SK-N-SH treated with all-trans-retinoic acid at 6 μM for 48 hours (cell line): ENCODE measurements around the gene SULT1A2.
"Not testable (repeated sequence)": the region's sequence is repeated elsewhere in the genome, so short reads cannot be mapped to it uniquely, and the experiment has no call there.

ENCODE experiments used
- CSDC2 ChIP-seq: fragments of 250-450 bp; sonication (Bioruptor Pico); IDR thresholded peaks from 2 replicates; pipeline ENCODE4 v1.5.0; 2020; ENCODE audit warnings: mild to moderate bottlenecking, moderate library complexity
- ISL1 ChIP-seq: fragments of 250-450 bp; sonication (Bioruptor Pico); IDR thresholded peaks from 2 replicates; pipeline ENCODE4 v2.1.2; 2022; ENCODE audit warnings: mild to moderate bottlenecking, moderate library complexity
- ZC3H10 ChIP-seq: fragments of 250-450 bp; sonication (Bioruptor Pico); IDR thresholded peaks from 2 replicates; pipeline ENCODE4 v1.5.1; 2021; ENCODE audit warnings: mild to moderate bottlenecking, moderate library complexity
- ZFP30 ChIP-seq: fragments of 450-650 bp; formaldehyde crosslinking; IDR thresholded peaks from 2 replicates; pipeline ENCODE4 v1.5.0; 2022; ENCODE audit warnings: mild to moderate bottlenecking, moderate library complexity
- TF ChIP-seq, protein P1 (sequence below): fragments of 250-450 bp; sonication (Bioruptor Pico); IDR thresholded peaks from 2 replicates; pipeline ENCODE4 v1.8.0; 2020; ENCODE audit warnings: mild to moderate bottlenecking, moderate library complexity, borderline replicate concordance

DNA sequence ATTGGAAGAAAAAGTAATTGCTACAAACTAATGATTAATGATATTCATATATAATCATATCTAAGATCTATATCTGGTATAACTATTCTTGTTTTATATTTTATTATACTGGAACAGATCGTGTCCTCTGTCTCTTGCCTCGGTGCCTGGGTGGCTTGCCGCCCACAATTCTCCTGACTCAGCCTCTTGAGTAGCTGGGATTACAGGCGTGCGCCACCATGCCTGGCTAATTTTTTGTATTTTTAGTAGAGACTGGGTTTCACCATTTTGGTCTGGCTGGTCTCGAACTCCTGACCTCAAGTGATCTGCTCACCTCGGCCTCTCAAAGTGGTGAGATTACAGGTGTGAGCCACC is 19.4 kb upstream of the SULT1A2 start:
- TF ChIP-seq ZFP30 (CRISPR knock-in tag); CSDC2; ZC3H10 (CRISPR knock-in tag); ISL1 (CRISPR knock-in tag): not testable (repeated sequence)
- TF ChIP-seq, protein P1, sequence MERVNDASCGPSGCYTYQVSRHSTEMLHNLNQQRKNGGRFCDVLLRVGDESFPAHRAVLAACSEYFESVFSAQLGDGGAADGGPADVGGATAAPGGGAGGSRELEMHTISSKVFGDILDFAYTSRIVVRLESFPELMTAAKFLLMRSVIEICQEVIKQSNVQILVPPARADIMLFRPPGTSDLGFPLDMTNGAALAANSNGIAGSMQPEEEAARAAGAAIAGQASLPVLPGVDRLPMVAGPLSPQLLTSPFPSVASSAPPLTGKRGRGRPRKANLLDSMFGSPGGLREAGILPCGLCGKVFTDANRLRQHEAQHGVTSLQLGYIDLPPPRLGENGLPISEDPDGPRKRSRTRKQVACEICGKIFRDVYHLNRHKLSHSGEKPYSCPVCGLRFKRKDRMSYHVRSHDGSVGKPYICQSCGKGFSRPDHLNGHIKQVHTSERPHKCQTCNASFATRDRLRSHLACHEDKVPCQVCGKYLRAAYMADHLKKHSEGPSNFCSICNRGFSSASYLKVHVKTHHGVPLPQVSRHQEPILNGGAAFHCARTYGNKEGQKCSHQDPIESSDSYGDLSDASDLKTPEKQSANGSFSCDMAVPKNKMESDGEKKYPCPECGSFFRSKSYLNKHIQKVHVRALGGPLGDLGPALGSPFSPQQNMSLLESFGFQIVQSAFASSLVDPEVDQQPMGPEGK (CRISPR knock-in tag), result not testable (repeated sequence)
